ENCODE results near the gene TBX1.

TBX1 gene

DNA sequence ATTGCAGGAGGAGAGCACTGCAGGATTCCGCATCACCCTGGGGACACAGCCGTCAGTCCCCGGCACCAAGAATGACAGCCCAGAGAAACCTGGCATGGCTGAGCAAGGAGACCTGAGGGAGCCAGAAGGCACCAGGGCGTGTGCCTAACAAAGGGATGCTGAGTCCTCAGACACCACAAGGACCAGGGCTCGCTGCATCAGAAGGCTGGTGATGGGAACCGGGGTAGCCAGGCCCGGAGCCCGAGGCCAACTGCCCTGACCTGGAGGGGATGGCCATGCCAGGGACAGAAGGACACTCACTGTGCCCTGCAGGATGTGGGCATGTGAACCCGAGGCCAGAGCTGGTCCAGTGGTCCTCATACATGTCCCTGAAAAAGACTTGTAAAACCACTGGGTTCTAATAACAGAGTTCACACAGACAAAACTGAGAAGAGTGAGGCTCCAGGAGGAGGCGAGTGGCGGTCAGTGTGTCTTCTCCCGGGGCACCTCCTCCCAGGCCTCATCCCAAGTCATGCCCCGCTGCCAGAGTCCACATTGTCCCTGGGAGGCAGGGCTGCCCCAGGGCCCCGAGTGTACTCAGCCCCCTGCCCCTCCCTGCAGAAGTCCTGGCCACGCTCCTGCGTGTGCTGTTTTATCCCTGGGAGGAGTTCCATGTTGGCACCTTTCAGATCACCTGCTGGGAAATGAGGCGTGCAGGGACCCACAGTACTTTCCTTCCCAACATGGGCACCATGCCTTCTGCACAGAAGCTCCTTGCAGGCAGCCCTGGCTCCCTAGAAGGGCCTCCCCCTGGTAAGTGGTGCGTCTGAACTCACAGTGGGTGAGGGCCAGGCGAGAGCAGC, 42.5 kb downstream of the TBX1 start:
- no peak overlapping the region for H3K4me3 ChIP-seq (ENCODE audit: low read depth, low read length)
- TF ChIP-seq, protein P1, sequence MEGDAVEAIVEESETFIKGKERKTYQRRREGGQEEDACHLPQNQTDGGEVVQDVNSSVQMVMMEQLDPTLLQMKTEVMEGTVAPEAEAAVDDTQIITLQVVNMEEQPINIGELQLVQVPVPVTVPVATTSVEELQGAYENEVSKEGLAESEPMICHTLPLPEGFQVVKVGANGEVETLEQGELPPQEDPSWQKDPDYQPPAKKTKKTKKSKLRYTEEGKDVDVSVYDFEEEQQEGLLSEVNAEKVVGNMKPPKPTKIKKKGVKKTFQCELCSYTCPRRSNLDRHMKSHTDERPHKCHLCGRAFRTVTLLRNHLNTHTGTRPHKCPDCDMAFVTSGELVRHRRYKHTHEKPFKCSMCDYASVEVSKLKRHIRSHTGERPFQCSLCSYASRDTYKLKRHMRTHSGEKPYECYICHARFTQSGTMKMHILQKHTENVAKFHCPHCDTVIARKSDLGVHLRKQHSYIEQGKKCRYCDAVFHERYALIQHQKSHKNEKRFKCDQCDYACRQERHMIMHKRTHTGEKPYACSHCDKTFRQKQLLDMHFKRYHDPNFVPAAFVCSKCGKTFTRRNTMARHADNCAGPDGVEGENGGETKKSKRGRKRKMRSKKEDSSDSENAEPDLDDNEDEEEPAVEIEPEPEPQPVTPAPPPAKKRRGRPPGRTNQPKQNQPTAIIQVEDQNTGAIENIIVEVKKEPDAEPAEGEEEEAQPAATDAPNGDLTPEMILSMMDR (IDR thresholded peaks at IDR 0.05; ENCODE audit: low read depth, low read length): no peak

DNA sequence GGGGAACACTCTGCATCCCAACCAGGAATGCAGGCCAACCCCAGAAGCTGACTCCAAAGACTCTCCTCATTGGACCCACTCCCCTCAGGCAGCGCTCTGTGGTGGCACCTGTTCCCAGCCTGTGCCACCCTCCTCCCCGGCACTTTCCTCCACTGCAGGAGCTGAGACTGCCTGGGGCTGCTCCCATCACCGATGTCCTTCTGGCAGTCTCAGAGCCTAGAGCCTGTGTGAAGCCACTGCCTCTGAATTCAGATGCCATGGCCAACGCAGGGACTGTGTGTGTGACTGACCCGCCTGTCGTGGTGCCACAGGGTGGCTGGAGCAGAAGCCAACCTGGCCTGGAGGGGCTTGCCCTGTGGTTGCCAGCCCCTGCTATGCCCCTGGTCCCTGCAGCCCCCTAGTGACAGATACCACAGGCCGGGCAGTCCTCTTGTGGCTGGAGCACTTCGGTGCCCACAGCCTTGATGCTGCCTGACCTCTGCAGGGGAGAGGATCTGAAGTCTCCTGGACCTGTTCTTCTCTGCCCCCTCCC, 43.2 kb downstream of the TBX1 start:
- no peak overlapping the region for H3K4me3 ChIP-seq (ENCODE audit: low read depth, low read length)
- TF ChIP-seq, protein P1 (IDR thresholded peaks at IDR 0.05; ENCODE audit: low read depth, low read length): no peak

DNA sequence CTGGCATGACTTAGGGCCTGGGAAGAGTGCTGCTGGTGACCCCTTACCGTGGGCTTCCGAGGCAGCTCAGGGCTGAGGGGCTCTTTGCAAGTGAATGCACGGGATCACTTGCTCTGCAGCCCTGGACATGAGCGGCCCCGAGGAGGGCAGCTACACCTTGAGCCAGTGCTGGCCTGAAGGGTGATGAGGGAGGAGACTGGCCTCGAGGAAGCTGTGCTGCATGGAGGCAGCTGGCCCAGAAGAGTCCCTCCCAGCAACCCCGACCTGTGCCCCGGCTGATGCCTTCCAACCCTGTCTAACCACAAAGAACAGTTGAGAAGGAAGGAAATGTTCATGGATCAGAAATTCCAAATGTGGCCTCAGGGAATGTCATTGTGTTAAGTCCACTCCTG, 45.2 kb downstream of the TBX1 start:
- H3K4me3 ChIP-seq (ENCODE audit: low read depth, low read length): no peak overlapping the region
- TF ChIP-seq, protein P1 (IDR thresholded peaks at IDR 0.05; ENCODE audit: low read depth, low read length): no peak

DNA sequence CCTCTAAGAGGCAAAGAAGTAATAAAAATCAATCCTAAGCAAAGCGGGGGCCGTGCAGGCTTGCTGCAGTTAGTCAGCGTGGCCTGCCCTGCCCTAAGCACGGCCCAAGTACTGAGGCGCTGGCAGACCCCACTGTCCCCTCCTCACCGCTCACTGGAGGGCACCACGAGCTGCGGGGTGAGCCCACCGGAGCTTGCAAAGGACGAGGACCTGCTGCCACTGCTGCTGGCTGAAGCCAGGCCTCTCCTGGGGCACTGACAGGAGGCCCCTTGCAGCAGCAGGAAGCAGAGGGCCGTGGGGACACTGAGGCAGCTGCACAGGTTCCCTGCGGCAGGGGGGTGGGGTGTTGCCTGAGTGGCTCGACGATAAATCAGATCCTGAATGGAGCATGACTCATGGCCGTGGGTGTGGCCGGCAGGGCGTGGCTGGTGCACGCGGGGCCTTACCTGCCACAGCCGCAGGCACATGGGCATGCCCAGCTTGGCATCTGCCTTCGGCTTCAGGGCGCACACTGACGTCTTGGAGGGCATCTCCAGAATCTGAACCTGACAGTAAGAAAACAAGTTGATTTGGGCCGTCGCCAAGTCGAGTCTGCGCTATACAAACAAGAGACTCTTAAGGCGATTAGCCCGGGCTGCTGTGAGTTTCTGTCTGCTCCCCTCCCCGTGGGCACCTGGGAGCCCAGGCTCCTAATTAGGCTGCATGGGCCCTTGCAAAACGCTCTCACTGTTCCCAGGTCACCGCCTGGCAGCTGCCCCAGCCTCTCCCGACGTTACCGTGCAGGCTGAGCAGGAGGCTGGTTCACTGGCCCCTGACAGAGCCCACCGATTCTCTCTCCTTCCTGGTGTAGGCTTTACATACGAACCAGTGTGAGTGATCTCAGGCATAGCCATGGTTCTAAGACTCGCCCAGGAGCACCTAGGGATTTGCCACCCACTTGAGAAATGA, 45.9 kb downstream of the TBX1 start:
- TF ChIP-seq, protein P1 (IDR thresholded peaks at IDR 0.05; ENCODE audit: low read depth, low read length): no peak
- no peak overlapping the region for H3K4me3 ChIP-seq (ENCODE audit: low read depth, low read length)

DNA sequence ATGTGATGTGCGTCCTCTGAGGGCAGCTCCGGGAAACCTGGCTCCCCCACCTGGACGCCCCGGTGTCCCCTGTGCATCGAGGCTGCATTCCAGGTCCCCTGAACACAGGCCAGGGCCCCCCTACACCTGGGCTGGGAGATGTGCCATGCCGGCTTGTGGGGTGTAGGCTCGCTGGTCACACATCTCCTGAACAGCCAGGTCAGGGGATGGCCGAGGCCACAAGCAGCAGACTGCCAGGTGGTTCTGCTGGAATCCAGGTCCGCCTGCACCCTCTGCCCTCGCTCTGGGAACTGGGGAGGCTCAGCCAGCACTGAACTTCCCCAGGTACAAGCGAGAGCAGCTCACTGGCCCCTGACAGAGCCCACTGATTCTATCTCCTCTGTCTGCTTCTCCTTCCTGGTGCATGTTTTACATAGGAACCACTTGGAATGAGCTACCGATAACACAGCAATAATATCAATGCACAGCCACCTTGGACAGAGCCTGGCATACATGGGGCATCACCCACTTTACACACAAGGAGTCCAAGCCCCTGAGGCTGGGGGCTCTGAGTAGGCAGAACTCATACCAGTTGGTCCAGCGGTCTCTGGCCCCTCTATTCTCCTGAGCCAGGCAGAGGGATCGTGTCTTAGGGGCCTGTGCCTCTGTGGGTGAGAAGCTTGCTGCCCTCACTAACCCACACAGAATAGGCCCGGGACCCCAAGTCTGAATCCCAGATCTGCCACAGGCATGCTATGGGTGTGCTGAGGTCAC, 46.8 kb downstream of the TBX1 start:
- TF ChIP-seq, protein P1 (IDR thresholded peaks at IDR 0.05; ENCODE audit: low read depth, low read length): no peak
- no peak overlapping the region for H3K4me3 ChIP-seq (ENCODE audit: low read depth, low read length)

DNA sequence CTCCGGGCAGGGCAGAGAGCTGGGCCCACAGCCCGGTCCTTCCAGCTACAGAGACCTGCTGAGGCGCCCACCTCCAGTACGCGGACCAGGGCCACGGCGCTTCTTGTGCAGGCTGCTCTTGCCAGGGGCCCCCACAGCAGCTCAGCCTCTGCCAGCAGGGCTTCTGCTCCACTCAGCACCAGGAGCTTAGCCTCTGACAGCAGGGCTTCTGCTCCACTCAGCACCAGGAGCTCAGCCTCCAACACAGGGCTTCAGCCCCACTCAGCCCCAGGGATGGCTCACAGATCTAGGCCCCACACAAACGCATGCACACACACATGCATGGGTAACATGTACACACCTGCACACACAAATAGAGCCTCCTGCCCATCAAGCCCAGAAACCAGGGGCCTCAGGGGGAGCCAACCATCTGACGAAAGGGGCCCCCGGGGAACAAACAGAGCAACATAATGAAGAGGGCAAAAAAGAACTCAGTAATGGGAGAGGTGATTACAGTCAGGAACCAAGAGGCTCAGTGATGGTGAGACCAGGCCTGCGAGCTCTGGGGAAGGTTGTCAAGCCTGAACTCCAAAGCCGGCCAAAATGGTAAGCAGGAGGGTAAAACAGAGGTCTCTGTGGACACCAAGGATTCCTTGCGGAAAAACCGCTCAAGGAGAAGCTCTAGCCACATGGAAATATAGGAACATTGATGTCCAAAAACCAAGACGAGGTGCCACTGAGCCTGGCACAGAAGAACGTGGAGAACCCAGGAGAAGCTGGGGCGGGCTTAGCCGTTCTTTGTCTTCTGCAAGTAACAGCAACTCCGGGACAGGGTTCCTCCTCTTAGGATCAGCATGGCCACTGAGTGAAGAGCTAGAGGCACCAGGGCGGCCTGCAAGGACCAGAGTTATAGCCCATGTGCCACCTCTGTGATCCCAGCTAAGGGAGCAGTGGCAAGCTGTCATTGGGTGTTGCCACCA, 47.6 kb downstream of the TBX1 start:
- TF ChIP-seq, protein P1 (IDR thresholded peaks at IDR 0.05; ENCODE audit: low read depth, low read length): no peak
- H3K4me3 ChIP-seq (ENCODE audit: low read depth, low read length): no peak overlapping the region
